ENCODE data around the gene ZNF76. TPM values are rescaled to one million over a fixed set of nuclear protein-coding genes. Genes with fewer than 3 reads are reported as not detected.

ZNF76 gene
- total and polyA plus RNA-seq, 2 of the 8 experiments (the other 6 are each of a cell fraction or from before 2014, with no cell fraction given) = 17.9 to 23.9 TPM

GRCh38 chr6:35258336-35258735 is 1.2 kb upstream of the ZNF76 start:
- H3K56ac ChIP-seq (replicated peaks; ENCODE audit: insufficient read length, low read depth, low read length) = no peak overlapping the region
- TF ChIP-seq KDM4A (IDR thresholded peaks at IDR 0.05; ENCODE audit: low read depth, low read length, severe bottlenecking) (no peak), RBBP5 (IDR thresholded peaks at IDR 0.05; ENCODE audit: borderline replicate concordance, low read depth, low read length) (no peak), TCF12 (IDR thresholded peaks at IDR 0.05; ENCODE audit: low read depth, low read length) (no peak), NRF1 (IDR thresholded peaks at IDR 0.05; ENCODE audit: low read depth, low read length) (no peak), E2F6 (IDR thresholded peaks at IDR 0.05) (no peak), SUZ12 (IDR thresholded peaks at IDR 0.05; ENCODE audit: low read length) (no peak), SRF (IDR thresholded peaks at IDR 0.05; ENCODE audit: low read depth, low read length) (no peak), SP1 (IDR thresholded peaks at IDR 0.05; ENCODE audit: low read depth, low read length) (no peak), CHD1 (IDR thresholded peaks at IDR 0.05; ENCODE audit: low read depth, low read length) (no peak), TEAD4 (IDR thresholded peaks at IDR 0.05; ENCODE audit: low read depth, low read length) (no peak)
- no peaks in the 10 kb centered on the region for H4K20me1 ChIP-seq (replicated peaks in 1 of 2; ENCODE audit: control insufficient read depth in 1 of 2, insufficient read depth in 2 of 2, low read length in 2 of 2)
- FAIRE-seq (no peak), DNase-seq (ENCODE audit: low read depth in 1 of 2, low spot score in 2 of 2) (no peak)
- H3K27me3 ChIP-seq (replicated peaks in 1 of 4; ENCODE audit: control insufficient read depth in 3 of 4, extremely low read depth in 1 of 4, insufficient read depth in 3 of 4, low read length in 3 of 4) = no peaks in the 10 kb centered on the region
- H2BK15ac ChIP-seq (ENCODE audit: low read length) = no peak overlapping the region
- no peaks in the 10 kb centered on the region for H3K36me3 ChIP-seq (ENCODE audit: control insufficient read depth in 2 of 4, insufficient read depth in 4 of 4, low read length in 3 of 4)
- CTCF ChIA-PET (ENCODE audit: partially characterized antibody) = interaction anchor here (0.9 to 1.8 kb wide), 11 partner anchors 9 to 266 kb away, joined by 3 to 18 read pairs (median 3); no protein-coding TSS in a partner anchor
- H3K4me3 ChIP-seq (ENCODE audit: extremely low read depth in 1 of 4, insufficient read depth in 2 of 4, low read depth in 3 of 4, low read length in 4 of 4) = peak overlapping the region; percentile 61 to 89 (median 80); a peak in 7 of 8 replicates
- no peak overlapping the region for H2BK20ac ChIP-seq (ENCODE audit: low read length)
- H3K23me2 ChIP-seq (ENCODE audit: low read depth, low read length) = peaks cover 8% of the 10 kb centered on the region
- no peak overlapping the region for H3K23ac ChIP-seq (ENCODE audit: insufficient read length)
- H3K79me1 ChIP-seq (ENCODE audit: low read depth, low read length) = no peaks in the 10 kb centered on the region
- H2AFZ ChIP-seq (ENCODE audit: low read length) = 0 out of 2 replicates have a peak overlapping the region, but pooled peaks have one; percentile 21
- H4K91ac ChIP-seq (replicated peaks; ENCODE audit: insufficient read length, low read length) = no peak overlapping the region
- H4K8ac ChIP-seq (ENCODE audit: extremely low read depth, insufficient read depth, low read length) = no peak overlapping the region
- H3K27ac ChIP-seq (ENCODE audit: low read depth, low read length) = no peak overlapping the region
- H3K9ac ChIP-seq (replicated peaks in 1 of 4; ENCODE audit: extremely low read depth in 1 of 4, low read depth in 3 of 4, low read length in 3 of 4) = peak overlapping the region in 3 of 4 experiments; percentile 35 to 46 (median 46); a peak in 5 of 7 replicates
- no peak overlapping the region for H2AK5ac ChIP-seq (ENCODE audit: low read depth, low read length)
- no peak overlapping the region for H3K14ac ChIP-seq (ENCODE audit: insufficient read length)
- POLR2A ChIA-PET (ENCODE audit: partially characterized antibody) = interaction anchor here (0.6 to 2.4 kb wide), 12 partner anchors 9 to 726 kb away, joined by 3 to 15 read pairs (median 4); partner anchors contain the start of gene BLTP3A
- H2BK12ac ChIP-seq (ENCODE audit: low read depth, low read length) = no peak overlapping the region
- H2BK120ac ChIP-seq (replicated peaks; ENCODE audit: low read depth, low read length) = no peak overlapping the region
- H3K79me2 ChIP-seq (ENCODE audit: control insufficient read depth in 1 of 2, insufficient read depth in 2 of 2, low read length in 2 of 2) = peaks cover 0 to 4% of the 10 kb centered on the region in 2 experiments; a peak in 1 of 4 replicates
- no peak overlapping the region for H4K5ac ChIP-seq (ENCODE audit: insufficient read length, low read depth, low read length)
- H3K4me2 ChIP-seq (ENCODE audit: insufficient read depth in 1 of 2, low read depth in 2 of 2, low read length in 2 of 2) = peak overlapping the region; percentile 48 to 75
- H3K4me1 ChIP-seq (replicated peaks in 1 of 4; ENCODE audit: control insufficient read depth in 3 of 4, insufficient read depth in 4 of 4, low read length in 3 of 4) = peaks cover 0 to 10% (median 0%) of the 10 kb centered on the region in 4 experiments; a peak in 4 of 7 replicates
- WGBS, 2 experiments (ENCODE audit: extremely low coverage in 1 of 2, insufficient coverage in 1 of 2, insufficient read length in 1 of 2, insufficient replicate concordance in 2 of 2, low coverage in 1 of 2, low lambda C conversion rate in 2 of 2, missing lambda C conversion rate in 1 of 2) = 71% methylated on average over 7 of the region's 7 CpGs; no CpG with 5 or more reads in 1 of the 2 experiments
- H3K18ac ChIP-seq (ENCODE audit: extremely low read depth, low read length) = no peak overlapping the region
- no peak overlapping the region for H2BK5ac ChIP-seq (ENCODE audit: low read depth, low read length)
- H3K4ac ChIP-seq (replicated peaks; ENCODE audit: insufficient read length, low read depth, low read length) = no peak overlapping the region
- no peaks in the 10 kb centered on the region for H3K9me3 ChIP-seq (ENCODE audit: insufficient read depth in 2 of 2, low read depth in 1 of 2, low read length in 1 of 2)
